Measurements from ENCODE around the gene MED12L.

The MED12L gene

GRCh38 chr3:151445273-151446001 lies 360.0 kb downstream of the MED12L start:
- Histone ChIP-seq H3K27me3 (ENCODE audit: insufficient read depth, low read depth, severe bottlenecking) (peaks cover 30% of the 10 kb centered on the region), H3K27ac (no peak overlapping the region), H3K4me3 (ENCODE audit: low read depth, low read length) (no peak overlapping the region), H3K36me3 (no peaks in the 10 kb centered on the region), H3K9me3 (ENCODE audit: severe bottlenecking) (no peaks in the 10 kb centered on the region)
- no peak for DNase-seq
- TF ChIP-seq CTCF (IDR thresholded peaks at IDR 0.05; ENCODE audit: low read depth, low read length) = no peak

- peaks cover 30% of the 10 kb centered on the region for H3K27me3 ChIP-seq (ENCODE audit: insufficient read depth, low read depth, severe bottlenecking)
- no peaks in the 10 kb centered on the region for H3K9me3 ChIP-seq (ENCODE audit: severe bottlenecking)
- H3K36me3 ChIP-seq = no peaks in the 10 kb centered on the region
- no peak overlapping the region for H3K27ac ChIP-seq
- H3K4me3 ChIP-seq (ENCODE audit: low read depth, low read length) = no peak overlapping the region
- DNase-seq = no peak
- TF ChIP-seq CTCF (IDR thresholded peaks at IDR 0.05; ENCODE audit: low read depth, low read length) = no peak
Observed at GRCh38 chr3:151446002-151446340, 360.5 kb downstream of the MED12L start.

- TF ChIP-seq CTCF (IDR thresholded peaks at IDR 0.05; ENCODE audit: low read depth, low read length) = no peak
Observed at GRCh38 chr3:151452368-151452767, 366.9 kb downstream of the MED12L start.

GRCh38 chr3:151452841-151453240 lies 367.4 kb downstream of the MED12L start:
- Histone ChIP-seq H3K4me3 (ENCODE audit: low read depth, low read length) (no peak overlapping the region), H3K27ac (no peak overlapping the region), H3K9me3 (ENCODE audit: severe bottlenecking) (no peaks in the 10 kb centered on the region), H3K27me3 (ENCODE audit: insufficient read depth, low read depth, severe bottlenecking) (peaks cover 45% of the 10 kb centered on the region), H3K36me3 (no peaks in the 10 kb centered on the region)
- DNase-seq = no peak
- no peak for TF ChIP-seq CTCF (IDR thresholded peaks at IDR 0.05; ENCODE audit: low read depth, low read length)

More at GRCh38 chr3:151452368-151452767, 366.9 kb downstream of the MED12L start:
- Histone ChIP-seq H3K9me3 (ENCODE audit: severe bottlenecking) (no peaks in the 10 kb centered on the region), H3K4me3 (ENCODE audit: low read depth, low read length) (no peak overlapping the region), H3K36me3 (no peaks in the 10 kb centered on the region), H3K27me3 (ENCODE audit: insufficient read depth, low read depth, severe bottlenecking) (peaks cover 46% of the 10 kb centered on the region), H3K27ac (no peak overlapping the region)
- no peak for DNase-seq

- no peak for TF ChIP-seq CTCF (IDR thresholded peaks at IDR 0.05; ENCODE audit: low read depth, low read length)
Observed at GRCh38 chr3:151456065-151456464, 370.6 kb downstream of the MED12L start.

GRCh38 chr3:151459358-151459757 lies 373.9 kb downstream of the MED12L start:
- no peaks in the 10 kb centered on the region for H3K9me3 ChIP-seq (ENCODE audit: severe bottlenecking)
- H3K27ac ChIP-seq = no peak overlapping the region
- H3K4me3 ChIP-seq (ENCODE audit: low read depth, low read length) = no peak overlapping the region
- no peak for TF ChIP-seq CTCF (IDR thresholded peaks at IDR 0.05; ENCODE audit: low read depth, low read length)
- H3K27me3 ChIP-seq (ENCODE audit: insufficient read depth, low read depth, severe bottlenecking) = peaks cover 74% of the 10 kb centered on the region
- DNase-seq = no peak
- H3K36me3 ChIP-seq = no peaks in the 10 kb centered on the region

More at GRCh38 chr3:151456065-151456464, 370.6 kb downstream of the MED12L start:
- Histone ChIP-seq H3K36me3 (no peaks in the 10 kb centered on the region), H3K27ac (no peak overlapping the region), H3K27me3 (ENCODE audit: insufficient read depth, low read depth, severe bottlenecking) (peaks cover 58% of the 10 kb centered on the region), H3K9me3 (ENCODE audit: severe bottlenecking) (no peaks in the 10 kb centered on the region), H3K4me3 (ENCODE audit: low read depth, low read length) (no peak overlapping the region)
- no peak for DNase-seq

Measured in WERI-Rb-1 (cell line).